ENCODE measurements around the gene CELA3B.

DNA sequence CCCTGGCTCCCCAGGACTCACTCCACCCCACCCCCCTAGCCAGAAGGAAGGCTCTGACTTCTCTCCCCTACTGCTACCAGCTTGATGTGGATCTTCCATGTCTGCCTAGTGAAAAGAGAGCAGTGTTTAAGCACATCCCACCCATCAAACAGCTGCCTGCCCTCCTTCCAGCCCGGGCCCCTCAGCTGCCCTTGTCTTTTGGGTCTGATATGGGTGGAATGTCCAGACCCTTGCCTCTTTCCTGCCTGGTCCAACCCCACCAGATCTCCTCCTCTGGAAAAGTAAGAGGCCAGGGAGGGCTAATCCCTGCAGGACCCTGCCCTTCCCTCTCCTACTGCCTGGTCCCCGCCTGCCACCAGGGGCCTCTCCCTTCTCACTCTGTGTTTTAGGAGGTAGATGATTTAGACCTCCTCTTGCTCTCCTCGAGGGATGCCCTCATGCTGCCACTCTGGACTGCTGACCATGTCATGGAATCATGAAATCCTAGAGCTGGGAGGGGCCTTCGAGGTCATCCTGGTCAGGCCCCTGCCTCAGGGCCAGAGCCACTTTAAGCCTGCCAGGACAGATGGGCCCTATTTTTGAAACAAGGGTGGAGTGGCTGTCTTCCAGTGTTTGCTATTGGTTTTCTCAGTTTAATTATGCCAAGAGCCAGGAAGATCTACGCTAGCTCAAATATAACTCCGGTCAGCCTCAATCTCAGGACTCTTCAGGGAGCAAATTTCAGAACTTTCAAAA is 23.9 kb upstream of the CELA3B start:
- TF ChIP-seq POLR2A (IDR thresholded peaks at IDR 0.05; ENCODE audit: extremely low read depth, insufficient read length) (no peak), MYC (IDR thresholded peaks at IDR 0.05; ENCODE audit: low read depth, low read length) (no peak)
- TF ChIP-seq, protein P1, sequence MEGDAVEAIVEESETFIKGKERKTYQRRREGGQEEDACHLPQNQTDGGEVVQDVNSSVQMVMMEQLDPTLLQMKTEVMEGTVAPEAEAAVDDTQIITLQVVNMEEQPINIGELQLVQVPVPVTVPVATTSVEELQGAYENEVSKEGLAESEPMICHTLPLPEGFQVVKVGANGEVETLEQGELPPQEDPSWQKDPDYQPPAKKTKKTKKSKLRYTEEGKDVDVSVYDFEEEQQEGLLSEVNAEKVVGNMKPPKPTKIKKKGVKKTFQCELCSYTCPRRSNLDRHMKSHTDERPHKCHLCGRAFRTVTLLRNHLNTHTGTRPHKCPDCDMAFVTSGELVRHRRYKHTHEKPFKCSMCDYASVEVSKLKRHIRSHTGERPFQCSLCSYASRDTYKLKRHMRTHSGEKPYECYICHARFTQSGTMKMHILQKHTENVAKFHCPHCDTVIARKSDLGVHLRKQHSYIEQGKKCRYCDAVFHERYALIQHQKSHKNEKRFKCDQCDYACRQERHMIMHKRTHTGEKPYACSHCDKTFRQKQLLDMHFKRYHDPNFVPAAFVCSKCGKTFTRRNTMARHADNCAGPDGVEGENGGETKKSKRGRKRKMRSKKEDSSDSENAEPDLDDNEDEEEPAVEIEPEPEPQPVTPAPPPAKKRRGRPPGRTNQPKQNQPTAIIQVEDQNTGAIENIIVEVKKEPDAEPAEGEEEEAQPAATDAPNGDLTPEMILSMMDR (IDR thresholded peaks at IDR 0.05; ENCODE audit: low read depth, low read length) = no peak
- TF ChIP-seq, protein P2, sequence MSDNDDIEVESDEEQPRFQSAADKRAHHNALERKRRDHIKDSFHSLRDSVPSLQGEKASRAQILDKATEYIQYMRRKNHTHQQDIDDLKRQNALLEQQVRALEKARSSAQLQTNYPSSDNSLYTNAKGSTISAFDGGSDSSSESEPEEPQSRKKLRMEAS (IDR thresholded peaks at IDR 0.05; ENCODE audit: low read depth, low read length) = no peak
